ENCODE measurements around the gene DRD3.

- TF ChIP-seq CTCF (IDR thresholded peaks at IDR 0.05), result no peak
- TF ChIP-seq POLR2AphosphoS5 (IDR thresholded peaks at IDR 0.05), result no peak
- TF ChIP-seq POLR2A (IDR thresholded peaks at IDR 0.05), result no peak
- no peak for TF ChIP-seq EP300 (IDR thresholded peaks at IDR 0.05)
Observed at GRCh38 chr3:114186501-114186900, 7.6 kb upstream of the DRD3 start.
